ENCODE results near the gene XPO6. TPM values are rescaled to one million over a fixed set of nuclear protein-coding genes. Genes with fewer than 3 reads are reported as not detected.

XPO6 gene
- polyA plus RNA-seq, 1 of the 3 experiments (the other 2 are of a cell fraction), result 97.1 TPM

GRCh38 chr16:28081391-28081968 is 130.3 kb downstream of the XPO6 start:
- Histone ChIP-seq H3K4me2 (no peak overlapping the region), H3K27me3 (ENCODE audit: insufficient read depth) (no peaks in the 10 kb centered on the region), H3K27ac (ENCODE audit: low read depth in 2 of 2, low read length in 1 of 2) (no peak overlapping the region), H3K79me2 (ENCODE audit: insufficient read depth) (no peaks in the 10 kb centered on the region), H3F3A (replicated peaks; ENCODE audit: insufficient read depth) (no peaks in the 10 kb centered on the region), H3K9me2 (no peaks in the 10 kb centered on the region), H3K4me3 (ENCODE audit: low read depth in 2 of 2, low read length in 1 of 2) (no peak overlapping the region), H4K20me1 (ENCODE audit: insufficient read depth) (no peaks in the 10 kb centered on the region), H3K36me3 (replicated peaks in 1 of 2; ENCODE audit: control insufficient read depth in 1 of 2, insufficient read depth in 2 of 2, low read length in 1 of 2) (no peaks in the 10 kb centered on the region), H2AFZ (ENCODE audit: low read depth) (no peak overlapping the region), H3K9ac (no peak overlapping the region), H3K9me3 (no peaks in the 10 kb centered on the region), H3K4me1 (ENCODE audit: control insufficient read depth in 1 of 2, insufficient read depth in 2 of 2, low read depth in 1 of 2, low read length in 1 of 2) (no peaks in the 10 kb centered on the region)
- no peak for TF ChIP-seq RFX5 (IDR thresholded peaks at IDR 0.05; ENCODE audit: low read length)
- no peak for TF ChIP-seq MEF2A (IDR thresholded peaks at IDR 0.05; ENCODE audit: borderline replicate concordance, low read depth)
- no peak for TF ChIP-seq NFIC (IDR thresholded peaks at IDR 0.05; ENCODE audit: borderline replicate concordance)
- no peak for TF ChIP-seq EZH2phosphoT487 (IDR thresholded peaks at IDR 0.05; ENCODE audit: borderline replicate concordance, low read depth)
- no peak for TF ChIP-seq FOXM1 (IDR thresholded peaks at IDR 0.05; ENCODE audit: low read depth)
- TF ChIP-seq YY1 (IDR thresholded peaks at IDR 0.05; ENCODE audit: low read depth), result no peak
- TF ChIP-seq RCOR1 (IDR thresholded peaks at IDR 0.05; ENCODE audit: low read length), result no peak
- no peak for TF ChIP-seq GABPA (IDR thresholded peaks at IDR 0.05; ENCODE audit: low read depth)
- TF ChIP-seq ELF1 (IDR thresholded peaks at IDR 0.05), result no peak
- TF ChIP-seq NRF1 (IDR thresholded peaks at IDR 0.05; ENCODE audit: low read depth, low read length), result no peak
- TF ChIP-seq MAX (IDR thresholded peaks at IDR 0.05; ENCODE audit: low read depth), result no peak
- TF ChIP-seq SMC3 (IDR thresholded peaks at IDR 0.05; ENCODE audit: low read depth, low read length), result no peak
- no peak for TF ChIP-seq FOXJ3 (CRISPR knock-in tag; IDR thresholded peaks at IDR 0.05)
- TF ChIP-seq CHD2 (IDR thresholded peaks at IDR 0.05; ENCODE audit: low read length, partially characterized antibody), result no peak
- no peak for TF ChIP-seq TCF12 (IDR thresholded peaks at IDR 0.05)
- TF ChIP-seq RXRA (IDR thresholded peaks at IDR 0.05; ENCODE audit: borderline replicate concordance, low read depth), result no peak
- no peak for TF ChIP-seq PBX3 (IDR thresholded peaks at IDR 0.05)
- CTCF ChIA-PET, result interaction anchor here (1.3 to 2.4 kb wide), 4 partner anchors 11 to 213 kb away, joined by 3 to 21 read pairs (median 4); no protein-coding TSS in a partner anchor
- DNase-seq, result no peak
- POLR2A ChIA-PET, result no interaction called here
- WGBS (ENCODE audit: low lambda C conversion rate), result 88% methylated on average over 9 of the region's 9 CpGs

GRCh38 chr16:28078261-28078660 is 133.5 kb downstream of the XPO6 start:
- Histone ChIP-seq H3K79me2 (ENCODE audit: insufficient read depth) (no peaks in the 10 kb centered on the region), H3F3A (replicated peaks; ENCODE audit: insufficient read depth) (no peaks in the 10 kb centered on the region), H3K4me3 (ENCODE audit: low read depth in 2 of 2, low read length in 1 of 2) (no peak overlapping the region), H3K4me2 (no peak overlapping the region), H3K4me1 (ENCODE audit: control insufficient read depth in 1 of 2, insufficient read depth in 2 of 2, low read depth in 1 of 2, low read length in 1 of 2) (no peaks in the 10 kb centered on the region), H3K36me3 (replicated peaks in 1 of 2; ENCODE audit: control insufficient read depth in 1 of 2, insufficient read depth in 2 of 2, low read length in 1 of 2) (no peaks in the 10 kb centered on the region), H3K9ac (no peak overlapping the region), H3K27me3 (ENCODE audit: insufficient read depth) (no peaks in the 10 kb centered on the region; the same call in 1 of the 2 replicates), H4K20me1 (ENCODE audit: insufficient read depth) (no peaks in the 10 kb centered on the region), H2AFZ (ENCODE audit: low read depth) (no peak overlapping the region), H3K9me2 (no peaks in the 10 kb centered on the region), H3K9me3 (no peaks in the 10 kb centered on the region), H3K27ac (ENCODE audit: low read depth in 2 of 2, low read length in 1 of 2) (no peak overlapping the region)
- 76% methylated on average over 5 of the region's 6 CpGs for WGBS (ENCODE audit: low lambda C conversion rate)
- DNase-seq, result no peak
- ChIA-PET CTCF (interaction anchor here (1.2 kb wide), 1 partner anchor 74 kb away, joined by 3 read pairs; no protein-coding TSS in a partner anchor), POLR2A (no interaction called here)
- no peak for TF ChIP-seq MXI1 (IDR thresholded peaks at IDR 0.05; ENCODE audit: low read depth, low read length)
- TF ChIP-seq MAX (IDR thresholded peaks at IDR 0.05; ENCODE audit: low read depth), result no peak
- no peak for TF ChIP-seq RAD21 (IDR thresholded peaks at IDR 0.05; ENCODE audit: low read length)
- TF ChIP-seq NRF1 (IDR thresholded peaks at IDR 0.05; ENCODE audit: low read depth, low read length), result no peak
- no peak for TF ChIP-seq CTCF (IDR thresholded peaks at IDR 0.05)
- TF ChIP-seq EP300 (IDR thresholded peaks at IDR 0.05; ENCODE audit: borderline replicate concordance in 1 of 2, low read depth in 1 of 2, low read length in 1 of 2), result no peak
- TF ChIP-seq SIN3A (IDR thresholded peaks at IDR 0.05; ENCODE audit: borderline replicate concordance, low read depth, low read length), result no peak
- TF ChIP-seq JUND (IDR thresholded peaks at IDR 0.05), result no peak
- no peak for TF ChIP-seq REST (IDR thresholded peaks at IDR 0.05; ENCODE audit: low read depth, low read length)
- TF ChIP-seq EZH2phosphoT487 (IDR thresholded peaks at IDR 0.05; ENCODE audit: borderline replicate concordance, low read depth), result no peak
